Hematopoietic multipotent progenitor cell treated with erythropoietin and hydrocortisone succinate and interleukin-3 and kit ligand, for 6 days (in vitro differentiated cells): ENCODE data around the gene HMCES.
A peak's percentile ranks its signal among the peaks of the same experiment; 100 is the strongest.

Source experiments
- DNase-seq: peaks from one replicate; pipeline ENCODE4 v3.0.0-alpha.2; 2015

Gene HMCES

GRCh38 chr3:129278439-129278965, at the start of gene HMCES:
Gene HMCES, plus strand, starts transcription at chr3:129278870. Its CDS starts 863 bp downstream, at chr3:129279733.
- peak; percentile 94 for DNase-seq

DNA sequence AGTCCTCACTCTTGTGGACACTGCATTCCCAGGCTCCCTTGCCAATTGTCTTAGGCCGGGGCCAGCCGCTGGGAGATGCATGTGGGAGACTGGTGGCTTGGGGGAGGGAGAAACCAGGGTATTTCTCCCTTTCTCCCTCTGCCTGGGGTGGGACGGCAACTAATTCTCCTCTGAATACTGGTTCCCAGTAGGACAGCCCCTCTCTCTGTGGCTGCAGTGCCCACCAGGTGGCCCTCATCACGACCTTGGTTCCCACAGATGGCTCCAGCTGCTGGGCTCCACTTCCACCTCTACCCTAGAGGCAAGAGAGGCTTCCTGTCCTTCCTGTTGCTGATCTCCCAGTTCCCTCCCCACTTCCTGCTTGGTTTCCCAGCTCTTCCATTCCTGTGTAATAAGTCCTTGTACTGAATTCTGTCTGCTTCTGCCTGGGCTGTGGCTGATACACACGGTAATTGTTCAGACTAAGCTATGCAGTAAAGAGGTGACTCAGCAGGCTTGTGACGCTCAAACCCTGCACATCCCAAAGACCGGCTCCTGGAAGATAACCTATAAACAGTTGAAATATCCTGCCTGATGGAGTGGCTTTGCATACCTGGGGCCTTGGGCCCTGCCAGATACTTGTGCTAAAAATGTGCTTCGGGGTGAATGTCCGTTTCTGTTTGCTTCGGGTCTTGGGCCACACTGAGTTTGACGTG, 49.6 kb upstream of the HMCES start:
- DNase-seq = peak; percentile 68

DNA sequence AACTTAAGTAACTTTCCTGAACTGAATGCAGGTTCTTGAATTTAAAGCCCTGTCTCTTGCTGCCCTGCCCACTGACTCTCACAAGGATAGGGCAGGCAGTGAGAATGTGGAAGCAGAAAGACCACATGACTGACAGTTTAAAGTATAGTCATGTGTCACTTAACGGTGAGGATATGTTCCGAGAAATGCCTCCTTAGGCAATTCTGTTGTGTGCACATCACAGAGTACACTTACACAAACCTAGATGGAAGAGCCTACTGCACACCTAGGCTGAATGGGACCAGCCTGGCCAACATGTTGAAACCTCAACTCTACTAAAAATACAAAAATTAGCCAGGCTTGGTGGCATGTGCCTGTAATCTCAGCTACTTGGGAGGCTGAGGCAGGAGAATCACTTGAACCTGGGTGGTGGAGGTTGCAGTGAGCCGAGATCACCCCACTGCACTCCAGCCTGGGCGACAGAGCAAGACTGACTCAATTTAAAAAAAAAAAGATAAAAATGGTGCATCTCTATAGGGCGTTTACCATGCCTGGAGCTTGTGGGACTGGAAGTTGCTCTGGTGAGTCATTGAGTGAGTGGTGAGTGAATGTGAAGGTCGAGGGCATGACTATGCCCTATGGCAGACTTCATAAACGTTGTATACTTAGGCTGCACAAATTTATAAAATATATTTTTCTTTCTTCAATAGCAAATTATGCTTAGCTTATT, 48.2 kb upstream of the HMCES start:
- DNase-seq = peak; percentile 90

GRCh38 chr3:129231331-129232119, 47.1 kb upstream of the HMCES start:
- no peak for DNase-seq

- peak; percentile 77 for DNase-seq
Measured at GRCh38 chr3:129233538-129233937, 45.1 kb upstream of the HMCES start.

DNA sequence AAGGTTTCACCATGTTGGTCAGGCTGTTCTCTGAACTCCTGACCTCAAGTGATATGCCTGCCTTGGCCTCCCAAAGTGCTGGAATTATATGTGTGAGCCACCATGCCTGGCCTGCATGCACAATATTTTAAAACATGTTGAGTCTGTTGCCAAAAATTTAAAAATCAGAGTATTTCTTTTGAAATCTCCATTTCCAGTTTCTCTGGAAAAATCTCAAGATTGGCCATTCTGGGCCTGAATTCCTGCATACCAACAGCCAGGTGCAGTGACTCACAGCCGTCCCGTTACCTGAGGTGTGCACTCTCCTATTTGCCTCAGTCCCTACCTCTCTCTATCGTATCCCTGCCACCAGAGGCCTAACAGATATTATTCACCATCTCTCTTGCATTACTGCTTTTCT, 44.2 kb upstream of the HMCES start:
- DNase-seq = no peak

- peak; percentile 26 for DNase-seq
Measured at GRCh38 chr3:129235344-129235917, 43.2 kb upstream of the HMCES start.

- DNase-seq = peak; percentile 92
Measured at GRCh38 chr3:129238945-129239705, 39.5 kb upstream of the HMCES start.

DNA sequence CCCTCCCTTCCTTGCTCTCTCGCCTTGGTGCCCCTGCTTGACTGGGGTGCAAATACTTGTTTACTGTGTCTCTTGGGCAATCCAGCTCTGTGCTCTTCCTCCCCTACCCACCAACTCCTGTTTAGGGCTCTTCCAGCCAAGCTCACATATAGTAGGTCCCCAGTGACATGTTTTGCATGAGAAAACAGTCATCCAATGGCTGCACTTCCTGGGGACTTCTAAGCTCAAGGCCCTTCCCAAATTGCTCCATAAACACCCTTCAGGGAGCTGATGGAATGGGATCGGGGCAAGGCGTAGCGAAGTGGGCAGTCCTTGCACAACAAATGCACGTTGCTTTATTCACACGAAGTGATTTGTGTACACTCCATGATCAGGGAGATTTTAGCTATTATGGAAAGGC, 38.7 kb upstream of the HMCES start:
- no peak for DNase-seq

- no peak for DNase-seq
Measured at GRCh38 chr3:129240436-129240835, 38.2 kb upstream of the HMCES start.

- no peak for DNase-seq
Measured at GRCh38 chr3:129245141-129245540, 33.5 kb upstream of the HMCES start.

GRCh38 chr3:129245641-129246306, 32.9 kb upstream of the HMCES start:
- DNase-seq = peak; percentile 98

- no peak for DNase-seq
Measured at GRCh38 chr3:129246636-129247035, 32.0 kb upstream of the HMCES start.

GRCh38 chr3:129248286-129248979, 30.2 kb upstream of the HMCES start:
- DNase-seq = no peak

DNA sequence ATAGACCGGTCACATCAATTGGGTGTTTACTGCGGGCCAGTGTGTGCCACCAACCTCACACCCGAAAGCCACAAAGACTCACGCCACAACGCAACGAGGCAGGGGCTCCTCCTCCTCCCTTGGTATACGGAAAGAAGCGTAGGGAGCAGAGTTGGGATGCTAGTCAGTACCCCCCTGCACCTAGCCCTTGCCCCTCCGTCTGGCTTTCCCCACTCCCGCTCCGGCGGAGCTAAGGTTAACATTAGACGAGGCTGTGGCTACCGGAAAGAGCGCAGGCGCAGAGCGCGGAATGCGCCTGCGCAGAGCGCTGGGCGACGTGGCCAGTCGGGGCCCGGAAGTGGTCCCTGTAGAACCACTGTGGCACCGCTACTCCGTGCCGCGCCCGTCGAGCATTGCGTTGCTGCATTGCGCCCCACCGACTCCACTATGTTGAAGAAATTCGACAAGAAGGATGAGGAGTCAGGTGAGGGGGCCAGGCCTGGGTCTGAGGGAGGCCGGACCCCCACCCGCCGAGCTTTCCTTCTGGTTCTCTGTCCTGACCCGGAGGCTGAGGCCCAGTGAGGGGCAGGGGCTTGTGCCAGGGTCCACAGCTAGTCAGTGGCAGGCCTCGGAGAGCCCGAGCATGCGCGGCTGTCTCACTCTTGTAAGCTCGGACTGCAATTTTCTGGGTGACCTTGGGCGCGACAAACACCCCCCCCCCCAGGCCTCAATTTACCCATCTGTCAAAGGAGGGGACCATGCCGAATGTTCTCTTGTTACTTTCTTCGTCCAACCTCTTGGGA, 29.2 kb upstream of the HMCES start, which contains the start of gene COPG1:
Gene COPG1, plus strand, starts transcription at position 323 of the 782 bp plus-strand sequence. Its CDS starts 104 bp downstream, at position 427.
- peak; percentile 95 for DNase-seq

- no peak for DNase-seq
Measured at GRCh38 chr3:129252748-129253147, 25.9 kb upstream of the HMCES start.

- no peak for DNase-seq
Measured at GRCh38 chr3:129254536-129255230, 24.0 kb upstream of the HMCES start.

DNA sequence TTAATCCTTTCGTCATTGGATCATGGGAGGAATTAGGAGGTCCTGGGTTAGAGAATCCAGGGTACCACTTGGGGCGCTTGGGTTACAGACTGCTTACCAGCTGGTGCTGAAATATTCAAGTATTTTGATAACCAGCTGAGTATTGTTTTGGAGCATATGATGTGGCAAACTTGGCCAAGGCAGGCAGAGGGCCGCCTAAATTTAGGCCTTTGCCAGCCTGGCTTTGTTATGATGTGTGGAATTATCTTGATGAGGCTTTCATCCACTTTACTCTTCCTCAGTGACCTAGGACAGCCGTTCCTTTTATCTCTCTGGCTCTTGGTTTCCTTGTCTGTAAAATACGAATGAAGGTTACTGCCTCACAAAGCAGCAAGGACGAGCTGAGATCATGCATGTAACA, 22.4 kb upstream of the HMCES start:
- DNase-seq = no peak

- DNase-seq = no peak
Measured at GRCh38 chr3:129257609-129258008, 21.1 kb upstream of the HMCES start.
